ENCODE results near the gene SND1.

- TF ChIP-seq CTCF (IDR thresholded peaks at IDR 0.05; ENCODE audit: low read depth, low read length, poor library complexity, severe bottlenecking) = no peak
- no peak for TF ChIP-seq EZH2phosphoT487 (IDR thresholded peaks at IDR 0.05; ENCODE audit: borderline replicate concordance, low read length)
These were observed 462.8 kb downstream of the SND1 start for GRCh38 chr7:128114806-128115205.
